IMR-90 (cell line): Measurements from ENCODE around the gene ARMC9. TPM values are rescaled to one million over a fixed set of nuclear protein-coding genes. Genes with fewer than 3 reads are reported as not detected.

ENCODE experiments used
- ATAC-seq: fragments of 200-7000 bp; cut with Tn5 transposase; 2 replicates; pipeline ENCODE4 v1.9.1; 2020; ENCODE audit warnings: low read depth, mild to moderate bottlenecking, moderate library complexity
- BruUV-seq: library from RNA; stranded (reverse); fragments of 400-500 nt; replicated peaks from 2 replicates; lab custom pipeline; 2021; lab: Mats Ljungman, UMichigan
- CTCF ChIA-PET: fragments of 300-600 bp; formaldehyde crosslinking; extraction: SDS; loops from one replicate; lab custom pipeline; 2021; ENCODE audit warnings: antibody characterized with exemption; lab: Yijun Ruan, JAX
- POLR2A ChIA-PET: fragments of 300-600 bp; sonication (Branson Sonifier 250); formaldehyde crosslinking; loops from one replicate; lab custom pipeline; 2022; ENCODE audit warnings: antibody characterized with exemption; ENCODE audit not compliant: unreplicated experiment; lab: Charles Lee
- DNase-seq: peaks from one replicate; pipeline ENCODE4 v3.0.0; 2013
- H2AFZ ChIP-seq: replicated peaks from 2 replicates; pipeline ENCODE3; 2013; ENCODE audit warnings: low read length, mild to moderate bottlenecking; ENCODE audit not compliant: poor library complexity
- H2AK5ac ChIP-seq: 2 replicates; pipeline ENCODE4 v1.6.1; 2013; ENCODE audit warnings: low read depth, low read length, inconsistent platforms
- H2AK9ac ChIP-seq: replicated peaks from 2 replicates; pipeline ENCODE3; 2013; ENCODE audit warnings: mild to moderate bottlenecking, low read depth, low read length, moderate library complexity; ENCODE audit not compliant: poor library complexity
- H2BK120ac ChIP-seq: 2 replicates; pipeline ENCODE4 v1.6.1; 2013; ENCODE audit warnings: low read depth, low read length, inconsistent platforms
- H2BK15ac ChIP-seq: 3 replicates; pipeline ENCODE4 v1.6.1; 2013; ENCODE audit warnings: low read depth, low read length, inconsistent platforms
- H2BK20ac ChIP-seq: 2 replicates; pipeline ENCODE4 v1.6.1; 2013; ENCODE audit warnings: low read depth, mild to moderate bottlenecking, inconsistent platforms, low read length, moderate library complexity
- H2BK5ac ChIP-seq: 2 replicates; pipeline ENCODE4 v1.6.1; 2013; ENCODE audit warnings: mild to moderate bottlenecking, low read depth, low read length, inconsistent platforms; ENCODE audit not compliant: poor library complexity, severe bottlenecking
- H3K14ac ChIP-seq: replicated peaks from 2 replicates; pipeline ENCODE4 v1.6.1; 2013; ENCODE audit warnings: low read depth, low read length, inconsistent platforms
- H3K18ac ChIP-seq: 2 replicates; pipeline ENCODE4 v1.6.1; 2013; ENCODE audit warnings: low read depth, low read length, control low read depth
- H3K23ac ChIP-seq: 2 replicates; pipeline ENCODE4 v1.6.1; 2013; ENCODE audit warnings: low read depth, low read length, inconsistent platforms
- H3K27ac ChIP-seq: 2 replicates; pipeline ENCODE4 v1.5.1; 2013; ENCODE audit warnings: mild to moderate bottlenecking, control low read depth, low read length; ENCODE audit not compliant: insufficient read depth
- H3K27me3 ChIP-seq: 2 replicates; pipeline ENCODE4 v1.6.1; 2013; ENCODE audit warnings: low read length; ENCODE audit not compliant: control insufficient read depth, insufficient read depth
- H3K36me3 ChIP-seq: 2 replicates; pipeline ENCODE4 v1.6.1; 2013; ENCODE audit warnings: low read length, mixed read lengths; ENCODE audit not compliant: control insufficient read depth, insufficient read depth
- H3K4ac ChIP-seq: 2 replicates; pipeline ENCODE4 v1.6.1; 2013; ENCODE audit warnings: low read depth, low read length, inconsistent platforms
- H3K4me1 ChIP-seq: 2 replicates; pipeline ENCODE4 v1.6.1; 2013; ENCODE audit warnings: low read length, mixed read lengths; ENCODE audit not compliant: control insufficient read depth, insufficient read depth
- H3K4me2 ChIP-seq: 2 replicates; pipeline ENCODE4 v1.6.1; 2013; ENCODE audit warnings: low read depth, mild to moderate bottlenecking, control low read depth, low read length, moderate library complexity
- H3K4me3 ChIP-seq: 2 replicates; pipeline ENCODE4 v1.5.1; 2013; ENCODE audit warnings: low read depth, mild to moderate bottlenecking, control low read depth, low read length, moderate library complexity; ENCODE audit not compliant: insufficient read depth
- H3K56ac ChIP-seq: 2 replicates; pipeline ENCODE4 v1.6.1; 2013; ENCODE audit warnings: low read length, inconsistent platforms; ENCODE audit not compliant: insufficient read depth; ENCODE audit errors: extremely low read depth
- H3K79me1 ChIP-seq, 2 experiments: 2 replicates each; pipeline ENCODE4 v1.6.1; 2013; ENCODE audit warnings: low read length in 2 of 2, inconsistent platforms in 1 of 2, low read depth in 1 of 2
- H3K9ac ChIP-seq: 2 replicates; pipeline ENCODE4 v1.6.1; 2013; ENCODE audit warnings: low read depth, low read length, control low read depth
- H3K9me1 ChIP-seq: 2 replicates; pipeline ENCODE4 v1.6.1; 2013; ENCODE audit warnings: low read length, inconsistent platforms; ENCODE audit not compliant: insufficient read depth
- H3K9me3 ChIP-seq: 2 replicates; pipeline ENCODE4 v1.6.1; 2013; ENCODE audit warnings: low read length; ENCODE audit not compliant: control insufficient read depth, insufficient read depth
- H4K20me1 ChIP-seq: 2 replicates; pipeline ENCODE4 v1.6.1; 2013; ENCODE audit warnings: low read length, inconsistent platforms; ENCODE audit not compliant: insufficient read depth
- H4K5ac ChIP-seq: 2 replicates; pipeline ENCODE4 v1.6.1; 2013; ENCODE audit warnings: mild to moderate bottlenecking, low read depth, low read length, control low read depth
- H4K8ac ChIP-seq, 2 experiments: 2 replicates each; pipeline ENCODE4 v1.6.1; 2013; ENCODE audit warnings: low read depth in 2 of 2, low read length in 2 of 2, control low read depth in 1 of 2, inconsistent platforms in 1 of 2
- H4K91ac ChIP-seq: 2 replicates; pipeline ENCODE4 v1.6.1; 2013; ENCODE audit warnings: low read depth, low read length, inconsistent platforms; ENCODE audit not compliant: insufficient read depth
- MAFK ChIP-seq: IDR thresholded peaks from 2 replicates; pipeline ENCODE4 v1.6.1; 2012; ENCODE audit warnings: low read depth, low read length, improper control_type of control experiment
- WGBS, 2 experiments: methylation state at CpG; one replicate each; pipeline versions ENCODE4 v1.1.5 to v1.1.7; 2013; ENCODE audit warnings: missing lambda C conversion rate in 2 of 2; ENCODE audit not compliant: insufficient read length in 1 of 2; ENCODE audit errors: extremely low coverage in 2 of 2; 5-methylcytosine and 5-hydroxymethylcytosine counted together
- dilution Hi-C: fragments of 300-500 bp; cut with HindIII; formaldehyde crosslinking; loops from one replicate; pipeline ENCODE4 v1.14.3; 2018; ENCODE audit warnings: low sequenced_read_pairs; ENCODE audit not compliant: unreplicated experiment
- in situ Hi-C: fragments of 300-500 bp; cut with MboI; formaldehyde crosslinking; loops from 3 replicates; pipeline ENCODE4 v1.14.3; 2019; ENCODE audit warnings: low sequenced_read_pairs, inconsistent platforms, mixed read lengths
- intact Hi-C: fragments of 100-400 bp; cut with micrococcal nuclease; formaldehyde crosslinking; loops from 2 replicates; pipeline ENCODE4 v1.10.0; 2022
- polyA plus RNA-seq, 3 experiments: library from polyadenylated mRNA; depleted of rRNA; stranded (reverse); fragments of >200 nt; gene quantifications; 2 replicates each; pipeline ENCODE4 v1.2.3, GENCODE V29; 2012; ENCODE audit warnings: low replicate concordance in 1 of 3
- total RNA-seq: library from RNA; depleted of rRNA; stranded (reverse); fragments of >200 nt; gene quantifications from 2 replicates; pipeline ENCODE4 v1.2.3, GENCODE V29; 2012
- TF ChIP-seq, protein P1 (sequence below): conservative IDR thresholded peaks from 2 replicates; pipeline ENCODE4 v1.5.1; 2012; ENCODE audit warnings: mild to moderate bottlenecking, low read depth, low read length, improper control_type of control experiment
- TF ChIP-seq, protein P2 (sequence below): fragments of 150-350 bp; IDR thresholded peaks from 2 replicates; pipeline ENCODE4 v1.6.1; 2016; ENCODE audit warnings: low read depth, mild to moderate bottlenecking, low read length, moderate library complexity, borderline replicate concordance
- TF ChIP-seq, protein P3 (sequence below): fragments of 150-350 bp; IDR thresholded peaks from 2 replicates; pipeline ENCODE4 v1.6.1; 2017; ENCODE audit warnings: mild to moderate bottlenecking, antibody characterized with exemption, low read length, low read depth

ARMC9 gene
- total and polyA plus RNA-seq, 2 of the 4 experiments (the other 2 are of a cell fraction) = 36.0 to 46.6 TPM

DNA sequence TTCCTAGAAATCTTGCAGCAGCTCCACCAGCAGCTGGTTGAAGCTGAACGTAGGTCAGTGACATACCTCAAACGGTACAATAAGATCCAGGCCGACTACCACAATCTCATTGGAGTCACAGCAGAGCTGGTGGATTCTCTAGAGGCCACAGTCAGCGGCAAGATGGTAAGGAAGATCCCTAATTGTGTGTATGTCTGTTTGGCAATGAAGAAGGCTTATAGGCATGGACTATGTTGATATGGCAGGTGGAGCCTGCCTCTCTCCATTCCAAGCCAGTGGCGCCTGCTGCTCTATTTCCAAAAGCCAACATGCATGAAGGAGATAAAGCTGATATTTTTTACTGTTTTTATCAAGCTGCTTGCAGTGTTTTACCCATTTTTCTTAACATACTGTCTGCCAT, 36.8 kb downstream of the ARMC9 start:
- in situ Hi-C loops (no loop called here), dilution Hi-C loops (no loop called here), intact Hi-C loops (no loop called here)
- Histone ChIP-seq H4K91ac (no peak overlapping the region), H3K79me1 (peaks cover 0 to 8% of the 10 kb centered on the region in 2 experiments; a peak in 2 of 4 replicates), H3K4me3 (no peak overlapping the region), H2BK120ac (no peak overlapping the region), H4K5ac (no peak overlapping the region), H3K4ac (no peak overlapping the region), H2BK15ac (no peak overlapping the region), H3K4me1 (no peaks in the 10 kb centered on the region), H3K9me1 (peaks cover 5% of the 10 kb centered on the region; the same call in 1 of the 2 replicates), H3K14ac (no peak overlapping the region), H3K4me2 (no peak overlapping the region), H3K27me3 (no peaks in the 10 kb centered on the region), H2AFZ (no peak overlapping the region), H2BK20ac (no peak overlapping the region), H2BK5ac (no peak overlapping the region), H3K9me3 (no peaks in the 10 kb centered on the region), H2AK9ac (no peak overlapping the region), H3K18ac (no peak overlapping the region), H3K36me3 (peaks cover 28% of the 10 kb centered on the region), H3K56ac (no peak overlapping the region), H3K9ac (no peak overlapping the region), H4K20me1 (no peaks in the 10 kb centered on the region; the same call in 1 of the 2 replicates), H3K23ac (no peak overlapping the region), H3K27ac (no peak overlapping the region), H2AK5ac (no peak overlapping the region), H4K8ac (no peak overlapping the region)
- DNase-seq = no peak
- TF ChIP-seq MAFK = no peak
- TF ChIP-seq, protein P1, sequence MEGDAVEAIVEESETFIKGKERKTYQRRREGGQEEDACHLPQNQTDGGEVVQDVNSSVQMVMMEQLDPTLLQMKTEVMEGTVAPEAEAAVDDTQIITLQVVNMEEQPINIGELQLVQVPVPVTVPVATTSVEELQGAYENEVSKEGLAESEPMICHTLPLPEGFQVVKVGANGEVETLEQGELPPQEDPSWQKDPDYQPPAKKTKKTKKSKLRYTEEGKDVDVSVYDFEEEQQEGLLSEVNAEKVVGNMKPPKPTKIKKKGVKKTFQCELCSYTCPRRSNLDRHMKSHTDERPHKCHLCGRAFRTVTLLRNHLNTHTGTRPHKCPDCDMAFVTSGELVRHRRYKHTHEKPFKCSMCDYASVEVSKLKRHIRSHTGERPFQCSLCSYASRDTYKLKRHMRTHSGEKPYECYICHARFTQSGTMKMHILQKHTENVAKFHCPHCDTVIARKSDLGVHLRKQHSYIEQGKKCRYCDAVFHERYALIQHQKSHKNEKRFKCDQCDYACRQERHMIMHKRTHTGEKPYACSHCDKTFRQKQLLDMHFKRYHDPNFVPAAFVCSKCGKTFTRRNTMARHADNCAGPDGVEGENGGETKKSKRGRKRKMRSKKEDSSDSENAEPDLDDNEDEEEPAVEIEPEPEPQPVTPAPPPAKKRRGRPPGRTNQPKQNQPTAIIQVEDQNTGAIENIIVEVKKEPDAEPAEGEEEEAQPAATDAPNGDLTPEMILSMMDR = no peak
- TF ChIP-seq, protein P2, sequence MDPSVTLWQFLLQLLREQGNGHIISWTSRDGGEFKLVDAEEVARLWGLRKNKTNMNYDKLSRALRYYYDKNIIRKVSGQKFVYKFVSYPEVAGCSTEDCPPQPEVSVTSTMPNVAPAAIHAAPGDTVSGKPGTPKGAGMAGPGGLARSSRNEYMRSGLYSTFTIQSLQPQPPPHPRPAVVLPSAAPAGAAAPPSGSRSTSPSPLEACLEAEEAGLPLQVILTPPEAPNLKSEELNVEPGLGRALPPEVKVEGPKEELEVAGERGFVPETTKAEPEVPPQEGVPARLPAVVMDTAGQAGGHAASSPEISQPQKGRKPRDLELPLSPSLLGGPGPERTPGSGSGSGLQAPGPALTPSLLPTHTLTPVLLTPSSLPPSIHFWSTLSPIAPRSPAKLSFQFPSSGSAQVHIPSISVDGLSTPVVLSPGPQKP = no peak
- TF ChIP-seq, protein P3, sequence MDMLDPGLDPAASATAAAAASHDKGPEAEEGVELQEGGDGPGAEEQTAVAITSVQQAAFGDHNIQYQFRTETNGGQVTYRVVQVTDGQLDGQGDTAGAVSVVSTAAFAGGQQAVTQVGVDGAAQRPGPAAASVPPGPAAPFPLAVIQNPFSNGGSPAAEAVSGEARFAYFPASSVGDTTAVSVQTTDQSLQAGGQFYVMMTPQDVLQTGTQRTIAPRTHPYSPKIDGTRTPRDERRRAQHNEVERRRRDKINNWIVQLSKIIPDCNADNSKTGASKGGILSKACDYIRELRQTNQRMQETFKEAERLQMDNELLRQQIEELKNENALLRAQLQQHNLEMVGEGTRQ = no peak
- WGBS, 2 experiments = no CpG with 5 or more reads among the region's 5 CpGs
- POLR2A ChIA-PET = no interaction called here
- BruUV-seq = no TSS peak
- CTCF ChIA-PET = no interaction called here
- no peak for ATAC-seq
